Fibroblast of upper back skin (primary cell): ENCODE data around the gene INTS1.
A peak's percentile ranks its signal among the peaks of the same experiment; 100 is the strongest.

Experiments
- DNase-seq: peaks from one replicate; pipeline ENCODE4 v3.0.0-alpha.2; 2013

Gene INTS1

GRCh38 chr7:1460821-1461645 lies 43.2 kb downstream of the INTS1 start:
- peak; percentile 11 for DNase-seq

- DNase-seq, result peak; percentile 14
Measured at GRCh38 chr7:1459920-1460820, 44.0 kb downstream of the INTS1 start.

- peak; percentile 99 for DNase-seq
Measured at GRCh38 chr7:1459512-1459892, 44.7 kb downstream of the INTS1 start.

- DNase-seq, result peak; percentile 88
Measured at GRCh38 chr7:1458683-1459511, 45.3 kb downstream of the INTS1 start, which contains the start of gene MICALL2. Gene MICALL2 (minus strand): TSS chr7:1459470. CDS start chr7:1459326, 144 bp downstream.

- no peak for DNase-seq
Measured at GRCh38 chr7:1457949-1458682, 46.1 kb downstream of the INTS1 start.

GRCh38 chr7:1457059-1457948 lies 46.9 kb downstream of the INTS1 start:
- DNase-seq, result no peak

- no peak for DNase-seq
Measured at GRCh38 chr7:1455955-1456354, 48.2 kb downstream of the INTS1 start.

- no peak for DNase-seq
Measured at GRCh38 chr7:1455241-1455939, 48.8 kb downstream of the INTS1 start.

GRCh38 chr7:1454542-1454941 lies 49.6 kb downstream of the INTS1 start:
- DNase-seq, result no peak

- DNase-seq, result no peak
Measured at GRCh38 chr7:1452205-1452604, 52.0 kb downstream of the INTS1 start.

GRCh38 chr7:1450987-1451386 lies 53.2 kb downstream of the INTS1 start:
- no peak for DNase-seq

- DNase-seq, result no peak
Measured at GRCh38 chr7:1450431-1450830, 53.8 kb downstream of the INTS1 start.

GRCh38 chr7:1449951-1450350 lies 54.2 kb downstream of the INTS1 start:
- no peak for DNase-seq

GRCh38 chr7:1449501-1449900 lies 54.7 kb downstream of the INTS1 start:
- no peak for DNase-seq

GRCh38 chr7:1448958-1449357 lies 55.2 kb downstream of the INTS1 start:
- DNase-seq, result no peak

GRCh38 chr7:1447551-1448244 lies 56.5 kb downstream of the INTS1 start:
- no peak for DNase-seq

GRCh38 chr7:1447112-1447511 lies 57.1 kb downstream of the INTS1 start:
- DNase-seq, result no peak

GRCh38 chr7:1446620-1447032 lies 57.6 kb downstream of the INTS1 start:
- DNase-seq, result no peak

GRCh38 chr7:1446026-1446425 lies 58.2 kb downstream of the INTS1 start:
- DNase-seq, result peak; percentile 25

GRCh38 chr7:1445341-1445740 lies 58.8 kb downstream of the INTS1 start:
- DNase-seq, result no peak
